HG02973 (cell line): ENCODE results near the gene KCNN1.

Experiments used
- ATAC-seq: cut with Tn5 transposase; IDR thresholded peaks from one replicate; pipeline ENCODE4 v1.9.1; 2021; ENCODE audit warnings: moderate library complexity; ENCODE audit not compliant: unreplicated experiment

The KCNN1 gene

GRCh38 chr19:17946965-17947784 is 19.7 kb upstream of the KCNN1 start:
- ATAC-seq, result peak; percentile 19

- peak; percentile 38 for ATAC-seq
These were observed 18.9 kb upstream of the KCNN1 start for GRCh38 chr19:17947815-17948513.

- ATAC-seq, result no peak
These were observed 18.4 kb upstream of the KCNN1 start for GRCh38 chr19:17948514-17948900.

GRCh38 chr19:17948931-17949930 is 17.7 kb upstream of the KCNN1 start:
- no peak for ATAC-seq

- no peak for ATAC-seq
These were observed 17.0 kb upstream of the KCNN1 start for GRCh38 chr19:17949956-17950309.

DNA sequence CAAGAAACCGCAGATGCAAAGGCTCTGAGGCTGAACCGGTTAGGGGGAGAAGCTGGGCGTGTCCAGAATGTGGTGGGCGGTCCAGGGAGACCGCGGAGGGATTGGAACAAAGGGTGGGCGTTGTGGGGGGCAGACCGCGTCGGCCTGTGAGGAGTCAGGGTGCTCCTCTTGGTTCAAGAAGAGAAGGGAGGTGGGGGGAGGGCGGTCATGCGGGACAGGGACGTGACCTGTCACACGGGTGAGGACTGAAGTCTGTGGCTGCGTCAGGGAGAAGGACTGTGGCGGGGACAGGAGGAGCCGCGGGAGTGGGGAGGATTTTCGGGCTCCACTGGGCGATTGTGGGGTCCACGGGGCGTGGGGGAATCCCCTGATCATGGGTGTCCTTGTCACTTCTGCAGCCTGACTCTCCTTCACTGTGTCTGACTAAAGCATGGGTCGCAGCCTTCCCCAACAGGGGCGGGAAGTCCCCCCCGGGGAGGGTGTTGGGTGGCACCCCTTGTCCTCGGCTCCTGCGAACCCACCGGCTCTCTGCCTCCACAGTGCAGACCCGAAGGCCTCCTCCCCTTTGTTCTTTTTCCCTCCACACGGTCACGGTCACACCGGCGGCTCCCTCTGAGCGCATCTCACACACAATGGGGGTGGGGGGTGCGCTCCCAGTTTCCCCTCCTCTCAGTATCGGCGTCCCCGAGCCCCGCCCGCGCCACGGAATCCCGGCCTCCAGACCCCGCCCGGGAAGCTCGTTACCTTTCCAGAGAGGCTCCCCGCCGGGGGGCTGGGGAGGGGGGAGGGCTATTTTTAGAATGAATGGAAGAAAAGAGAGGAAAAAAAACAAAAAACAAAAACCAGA is 16.4 kb upstream of the KCNN1 start:
- no peak for ATAC-seq

GRCh38 chr19:17951157-17951989 is 15.5 kb upstream of the KCNN1 start:
- ATAC-seq, result no peak

- ATAC-seq, result no peak
These were observed 14.6 kb upstream of the KCNN1 start for GRCh38 chr19:17951990-17952976.

GRCh38 chr19:17953316-17953801 is 13.5 kb upstream of the KCNN1 start:
- no peak for ATAC-seq

DNA sequence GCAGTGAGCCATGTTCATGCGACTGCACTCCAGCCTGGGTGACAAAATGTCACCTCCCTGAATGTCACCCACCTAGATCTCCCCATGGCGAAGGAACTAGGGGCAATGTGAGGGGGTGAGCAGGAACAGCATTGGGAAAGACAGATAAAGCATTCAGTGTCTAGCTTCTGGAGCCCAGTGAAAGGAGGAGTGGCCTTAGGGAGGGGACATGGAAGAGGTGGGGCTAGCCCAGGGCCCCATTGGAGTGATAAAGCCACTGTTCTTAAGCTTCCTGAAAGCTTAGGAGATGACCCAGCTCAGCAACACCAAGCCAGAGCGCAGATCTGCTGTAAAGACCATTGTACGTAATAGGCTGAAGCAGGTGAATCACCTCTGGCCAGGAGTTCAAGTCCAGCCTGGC is 13.0 kb upstream of the KCNN1 start:
- no peak for ATAC-seq

GRCh38 chr19:17954401-17954800 is 12.5 kb upstream of the KCNN1 start:
- no peak for ATAC-seq

- ATAC-seq, result no peak
These were observed 9.6 kb upstream of the KCNN1 start for GRCh38 chr19:17957149-17957849.

- ATAC-seq, result no peak
These were observed 9.0 kb upstream of the KCNN1 start for GRCh38 chr19:17957885-17958284.

GRCh38 chr19:17963936-17964691 is 2.8 kb upstream of the KCNN1 start:
- ATAC-seq, result no peak

GRCh38 chr19:17965370-17966128 is 1.4 kb upstream of the KCNN1 start:
- ATAC-seq, result no peak

- no peak for ATAC-seq
These were observed 801 bp upstream of the KCNN1 start for GRCh38 chr19:17966129-17966483.
